K562 (cell line): ENCODE results near the gene TMEM150A. TPM values are rescaled to one million over a fixed set of nuclear protein-coding genes. Genes with fewer than 3 reads are reported as not detected.

Source experiments
- ATF1 ChIP-seq, 2 experiments: fragments of 450-650 bp in 1 of 2; IDR thresholded peaks; 2 replicates each; pipeline ENCODE4 v1.6.1; 2016; ENCODE audit warnings: missing compliant biosample characterization in 1 of 2, missing genetic modification characterization in 1 of 2
- BRD9 ChIP-seq: fragments of 450-650 bp; IDR thresholded peaks from 2 replicates; pipeline ENCODE4 v1.6.1; 2018; ENCODE audit warnings: low read depth; ENCODE audit not compliant: partially characterized antibody
- ELF1 ChIP-seq: fragments of 200-800 bp; sonication (Bioruptor generic); IDR thresholded peaks from 2 replicates; pipeline ENCODE4 v1.6.1; 2016; ENCODE audit warnings: missing genetic modification characterization, missing compliant biosample characterization
- HDAC3 ChIP-seq: fragments of 450-650 bp; IDR thresholded peaks from 2 replicates; pipeline ENCODE4 v1.6.1; 2018; ENCODE audit warnings: borderline replicate concordance, mild to moderate bottlenecking, moderate library complexity; ENCODE audit not compliant: partially characterized antibody
- MYC ChIP-seq, 2 experiments: fragments of 250-450 bp in 1 of 2; sonication (Bioruptor Pico) in 1 of 2; IDR thresholded peaks; 2 replicates each; pipeline versions ENCODE4 v1.5.1 to v1.6.1; 2012 to 2021; ENCODE audit warnings: low read depth in 2 of 2, borderline replicate concordance in 1 of 2, improper control_type of control experiment in 1 of 2, low read length in 1 of 2, mild to moderate bottlenecking in 1 of 2, moderate library complexity in 1 of 2
- NKRF ChIP-seq: fragments of 450-650 bp; IDR thresholded peaks from 2 replicates; pipeline ENCODE4 v1.6.1; 2016; ENCODE audit warnings: borderline replicate concordance
- POLR2G ChIP-seq: fragments of 200-400 bp; formaldehyde crosslinking; IDR thresholded peaks from 2 replicates; pipeline ENCODE4 v1.6.1; 2017; ENCODE audit warnings: low read depth, mild to moderate bottlenecking, antibody characterized with exemption, low read length, moderate library complexity
- SRF ChIP-seq, 2 experiments: fragments of 250-450, 450-650 bp in 1 of 2; sonication (Bioruptor Pico) in 1 of 2; sonication (generic) in 1 of 2; formaldehyde crosslinking; IDR thresholded peaks; 2 replicates each; pipeline versions ENCODE4 v1.5.0 to v1.5.1; 2020 to 2022; ENCODE audit warnings: mild to moderate bottlenecking in 1 of 2, missing genetic modification reagents in 1 of 2
- SRSF1 ChIP-seq: fragments of 200-400 bp; formaldehyde crosslinking; IDR thresholded peaks from 2 replicates; pipeline ENCODE4 v1.6.1; 2017; ENCODE audit warnings: mild to moderate bottlenecking, low read depth, low read length, moderate library complexity
- TEAD2 ChIP-seq: fragments of 450-650 bp; IDR thresholded peaks from 2 replicates; pipeline ENCODE4 v1.6.1; 2016; ENCODE audit warnings: missing genetic modification characterization, control low read depth, missing compliant biosample characterization
- XRCC5 ChIP-seq: fragments of 200-400 bp; formaldehyde crosslinking; IDR thresholded peaks from 2 replicates; pipeline ENCODE4 v1.6.1; 2017; ENCODE audit warnings: low read depth, mild to moderate bottlenecking, low read length
- ZNF133 ChIP-seq: fragments of 250-450 bp; sonication (Bioruptor Pico); IDR thresholded peaks from 2 replicates; pipeline ENCODE4 v1.4.0; 2020; ENCODE audit warnings: mild to moderate bottlenecking
- polyA plus RNA-seq, 8 experiments: library from polyadenylated mRNA; depleted of rRNA in 4 of 8; stranded (reverse) in 5 of 8; unstranded in 3 of 8; fragments of >200 nt; fragmentation: Nextera tagmentation in 2 of 8; fragmentation: Illumina TruSeq in 1 of 8; extraction: Ambion mirVana in 2 of 8; extraction: Trizol in 1 of 8; gene quantifications; 2 replicates each; pipeline versions ENCODE4 v1.2.1 to v1.2.3, GENCODE V29; 2011 to 2014; ENCODE audit warnings: inconsistent platforms in 1 of 8, missing spikeins in 1 of 8
- total RNA-seq, 7 experiments: library from RNA; depleted of rRNA in 6 of 7; stranded (reverse); fragments of >200 nt in 6 of 7; fragmentation: Illumina TruSeq in 2 of 7; extraction: Trizol in 2 of 7; gene quantifications; 2 replicates each; pipeline versions ENCODE4 v1.2.1 to v1.2.3, GENCODE V29; 2011 to 2021; ENCODE audit warnings: low replicate concordance in 1 of 7
- TF ChIP-seq, protein P1 (sequence below): fragments of 200-800 bp; sonication (Bioruptor generic); IDR thresholded peaks from 2 replicates; pipeline ENCODE4 v1.6.1; 2017; ENCODE audit warnings: missing genetic modification characterization, missing compliant biosample characterization
- TF ChIP-seq, protein P2 (sequence below): fragments of 450-650 bp; IDR thresholded peaks from 2 replicates; pipeline ENCODE4 v1.6.1; 2016; ENCODE audit warnings: low read depth

The TMEM150A gene
- total and polyA plus RNA-seq, 9 of the 15 experiments (the other 6 are each of a cell fraction or from before 2014, with no cell fraction given): 3.9 to 17.1 (median 8.4) TPM

DNA sequence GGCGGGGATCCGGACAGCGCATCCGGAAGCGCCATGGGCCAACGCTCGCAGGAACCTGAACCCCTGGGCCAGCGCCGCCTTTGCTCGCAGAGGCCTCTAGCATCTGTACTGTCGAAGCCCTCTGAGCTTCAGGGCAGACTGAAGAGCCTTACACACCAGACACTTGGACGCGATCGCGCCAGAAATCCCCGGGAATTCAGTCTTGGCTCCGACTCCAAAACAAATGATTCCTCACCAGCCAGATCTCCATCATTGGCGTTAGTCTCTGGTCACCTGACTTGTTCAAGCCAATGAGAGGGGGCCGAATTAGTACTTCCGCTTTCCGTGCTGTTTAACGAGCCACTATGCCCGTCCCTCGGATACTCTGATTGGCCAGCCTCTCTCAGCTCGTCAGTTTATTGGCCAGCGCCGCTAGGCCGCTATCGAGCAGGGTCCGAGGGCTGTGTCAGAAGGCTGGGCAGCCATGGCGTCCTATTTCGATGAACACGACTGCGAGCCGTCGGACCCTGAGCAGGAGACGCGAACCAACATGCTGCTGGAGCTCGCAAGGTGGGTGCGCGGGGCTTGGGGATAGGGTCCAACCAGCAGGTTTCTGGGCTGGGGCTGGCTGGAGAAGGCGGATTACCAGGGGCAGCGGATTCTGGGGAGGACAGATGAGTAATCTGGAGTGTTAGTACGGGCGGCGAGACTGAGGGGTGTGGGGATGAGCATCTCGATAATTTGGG lies 7.0 kb downstream of the TMEM150A start, which contains the start of gene RNF181 (continued):
- TF ChIP-seq, protein P1, sequence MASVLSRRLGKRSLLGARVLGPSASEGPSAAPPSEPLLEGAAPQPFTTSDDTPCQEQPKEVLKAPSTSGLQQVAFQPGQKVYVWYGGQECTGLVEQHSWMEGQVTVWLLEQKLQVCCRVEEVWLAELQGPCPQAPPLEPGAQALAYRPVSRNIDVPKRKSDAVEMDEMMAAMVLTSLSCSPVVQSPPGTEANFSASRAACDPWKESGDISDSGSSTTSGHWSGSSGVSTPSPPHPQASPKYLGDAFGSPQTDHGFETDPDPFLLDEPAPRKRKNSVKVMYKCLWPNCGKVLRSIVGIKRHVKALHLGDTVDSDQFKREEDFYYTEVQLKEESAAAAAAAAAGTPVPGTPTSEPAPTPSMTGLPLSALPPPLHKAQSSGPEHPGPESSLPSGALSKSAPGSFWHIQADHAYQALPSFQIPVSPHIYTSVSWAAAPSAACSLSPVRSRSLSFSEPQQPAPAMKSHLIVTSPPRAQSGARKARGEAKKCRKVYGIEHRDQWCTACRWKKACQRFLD (CRISPR knock-in tag): no peak
- TF ChIP-seq ELF1 (tag) (peak; percentile 94), SRSF1 (no peak), MYC (IDR thresholded peaks at IDR 0.05; ENCODE audit: low read depth, low read length) (peak; percentile 53), MYC (CRISPR knock-in tag; IDR thresholded peaks at IDR 0.05; ENCODE audit: borderline replicate concordance, low read depth) (peak; percentile 24; the same call in 1 of the 2 replicates), ATF1 (CRISPR knock-in tag; IDR thresholded peaks at IDR 0.05) (no peak), ATF1 (tag; IDR thresholded peaks at IDR 0.05) (peak; percentile 92), NKRF (peak; percentile 87; the same call in 1 of the 2 replicates), ZNF133 (CRISPR knock-in tag) (no peak), HDAC3 (no peak), BRD9 (peak; percentile 41), TEAD2 (tag) (no peak), XRCC5 (no peak), POLR2G (peak; percentile 93), SRF (CRISPR knock-in tag; IDR thresholded peaks at IDR 0.05) (peak in 1 of 2 experiments; percentile 73; a peak in 2 of 4 replicates)
- TF ChIP-seq, protein P2, sequence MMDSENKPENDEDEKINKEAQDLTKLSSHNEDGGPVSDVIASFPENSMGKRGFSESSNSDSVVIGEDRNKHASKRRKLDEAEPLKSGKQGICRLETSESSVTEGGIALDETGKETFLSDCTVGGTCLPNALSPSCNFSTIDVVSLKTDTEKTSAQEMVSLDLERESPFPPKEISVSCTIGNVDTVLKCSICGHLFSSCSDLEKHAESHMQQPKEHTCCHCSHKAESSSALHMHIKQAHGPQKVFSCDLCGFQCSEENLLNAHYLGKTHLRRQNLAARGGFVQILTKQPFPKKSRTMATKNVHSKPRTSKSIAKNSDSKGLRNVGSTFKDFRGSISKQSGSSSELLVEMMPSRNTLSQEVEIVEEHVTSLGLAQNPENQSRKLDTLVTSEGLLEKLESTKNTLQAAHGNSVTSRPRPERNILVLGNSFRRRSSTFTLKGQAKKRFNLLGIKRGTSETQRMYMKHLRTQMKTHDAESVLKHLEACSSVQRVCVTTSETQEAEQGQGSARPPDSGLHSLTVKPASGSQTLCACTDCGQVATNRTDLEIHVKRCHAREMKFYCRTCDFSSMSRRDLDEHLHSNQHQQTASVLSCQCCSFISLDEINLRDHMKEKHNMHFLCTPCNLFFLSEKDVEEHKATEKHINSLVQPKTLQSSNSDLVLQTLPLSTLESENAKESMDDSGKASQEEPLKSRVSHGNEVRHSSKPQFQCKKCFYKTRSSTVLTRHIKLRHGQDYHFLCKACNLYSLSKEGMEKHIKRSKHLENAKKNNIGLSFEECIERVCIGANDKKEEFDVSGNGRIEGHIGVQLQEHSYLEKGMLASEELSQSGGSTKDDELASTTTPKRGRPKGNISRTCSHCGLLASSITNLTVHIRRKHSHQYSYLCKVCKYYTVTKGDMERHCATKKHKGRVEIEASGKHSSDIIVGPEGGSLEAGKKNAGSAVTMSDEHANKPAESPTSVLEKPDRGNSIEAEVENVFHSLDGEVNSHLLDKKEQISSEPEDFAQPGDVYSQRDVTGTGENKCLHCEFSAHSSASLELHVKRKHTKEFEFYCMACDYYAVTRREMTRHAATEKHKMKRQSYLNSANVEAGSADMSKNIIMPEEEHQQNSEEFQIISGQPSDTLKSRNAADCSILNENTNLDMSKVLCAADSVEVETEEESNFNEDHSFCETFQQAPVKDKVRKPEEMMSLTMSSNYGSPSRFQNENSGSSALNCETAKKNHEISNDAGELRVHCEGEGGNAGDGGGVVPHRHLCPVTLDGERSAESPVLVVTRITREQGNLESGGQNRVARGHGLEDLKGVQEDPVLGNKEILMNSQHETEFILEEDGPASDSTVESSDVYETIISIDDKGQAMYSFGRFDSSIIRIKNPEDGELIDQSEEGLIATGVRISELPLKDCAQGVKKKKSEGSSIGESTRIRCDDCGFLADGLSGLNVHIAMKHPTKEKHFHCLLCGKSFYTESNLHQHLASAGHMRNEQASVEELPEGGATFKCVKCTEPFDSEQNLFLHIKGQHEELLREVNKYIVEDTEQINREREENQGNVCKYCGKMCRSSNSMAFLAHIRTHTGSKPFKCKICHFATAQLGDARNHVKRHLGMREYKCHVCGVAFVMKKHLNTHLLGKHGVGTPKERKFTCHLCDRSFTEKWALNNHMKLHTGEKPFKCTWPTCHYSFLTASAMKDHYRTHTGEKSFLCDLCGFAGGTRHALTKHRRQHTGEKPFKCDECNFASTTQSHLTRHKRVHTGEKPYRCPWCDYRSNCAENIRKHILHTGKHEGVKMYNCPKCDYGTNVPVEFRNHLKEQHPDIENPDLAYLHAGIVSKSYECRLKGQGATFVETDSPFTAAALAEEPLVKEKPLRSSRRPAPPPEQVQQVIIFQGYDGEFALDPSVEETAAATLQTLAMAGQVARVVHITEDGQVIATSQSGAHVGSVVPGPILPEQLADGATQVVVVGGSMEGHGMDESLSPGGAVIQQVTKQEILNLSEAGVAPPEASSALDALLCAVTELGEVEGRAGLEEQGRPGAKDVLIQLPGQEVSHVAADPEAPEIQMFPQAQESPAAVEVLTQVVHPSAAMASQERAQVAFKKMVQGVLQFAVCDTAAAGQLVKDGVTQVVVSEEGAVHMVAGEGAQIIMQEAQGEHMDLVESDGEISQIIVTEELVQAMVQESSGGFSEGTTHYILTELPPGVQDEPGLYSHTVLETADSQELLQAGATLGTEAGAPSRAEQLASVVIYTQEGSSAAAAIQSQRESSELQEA: no peak
